Retina (tissue), 1 donor: ENCODE results near the gene HOXC13.

Source experiments
- DNase-seq: peaks from one replicate; pipeline ENCODE4 v3.0.0-alpha.2; 2016

Gene HOXC13

GRCh38 chr12:53995378-53996239, 57.0 kb downstream of the HOXC13 start:
- no peak for DNase-seq
